HepG2 (cell line): ENCODE data around the gene TADA2A. TPM values are rescaled to one million over a fixed set of nuclear protein-coding genes. Genes with fewer than 3 reads are reported as not detected.

Source experiments
- BRD4 ChIP-seq: sonication (generic); formaldehyde crosslinking; IDR thresholded peaks from 2 replicates; pipeline ENCODE4 v1.4.0; 2020; ENCODE audit warnings: missing genetic modification reagents
- CBFB ChIP-seq: sonication (generic); formaldehyde crosslinking; IDR thresholded peaks from 2 replicates; pipeline ENCODE4 v1.4.0; 2020; ENCODE audit warnings: missing genetic modification reagents
- CBX2 ChIP-seq, 2 experiments: fragments of 200-600 bp in 1 of 2; sonication (generic); formaldehyde crosslinking in 1 of 2; IDR thresholded peaks; 2 replicates each; pipeline versions ENCODE4 v1.7.0 to v1.8.1; 2018 to 2022; ENCODE audit warnings: low read depth in 2 of 2, low read length in 1 of 2, mild to moderate bottlenecking in 1 of 2, missing genetic modification reagents in 1 of 2
- FOSL1 ChIP-seq: sonication (generic); formaldehyde crosslinking; IDR thresholded peaks from 2 replicates; pipeline ENCODE4 v1.9.0; 2021; ENCODE audit warnings: missing genetic modification reagents, borderline replicate concordance
- FOXO1 ChIP-seq: sonication (generic); formaldehyde crosslinking; IDR thresholded peaks from 2 replicates; pipeline ENCODE4 v1.4.0; 2020; ENCODE audit warnings: missing genetic modification reagents
- HMG20B ChIP-seq: conservative IDR thresholded peaks from 2 replicates; pipeline ENCODE4 v1.6.1; 2016; ENCODE audit warnings: missing genetic modification reagents, missing compliant biosample characterization
- KAT8 ChIP-seq: IDR thresholded peaks from 2 replicates; pipeline ENCODE4 v1.6.1; 2016; ENCODE audit warnings: missing genetic modification reagents, missing compliant biosample characterization
- MTF2 ChIP-seq: sonication (generic); formaldehyde crosslinking; IDR thresholded peaks from 2 replicates; pipeline ENCODE4 v1.5.0; 2020; ENCODE audit warnings: missing genetic modification reagents, borderline replicate concordance
- NFE2 ChIP-seq: sonication (generic); formaldehyde crosslinking; IDR thresholded peaks from 2 replicates; pipeline ENCODE4 v1.4.0; 2020; ENCODE audit warnings: missing genetic modification reagents
- SMAD9 ChIP-seq: sonication (generic); formaldehyde crosslinking; IDR thresholded peaks from 2 replicates; pipeline ENCODE4 v1.5.1; 2020; ENCODE audit warnings: mild to moderate bottlenecking, missing genetic modification reagents
- SNAI1 ChIP-seq: sonication (generic); formaldehyde crosslinking; IDR thresholded peaks from 2 replicates; pipeline ENCODE4 v1.5.0; 2020; ENCODE audit warnings: mild to moderate bottlenecking, missing genetic modification reagents, borderline replicate concordance
- ZBTB42 ChIP-seq: sonication (generic); formaldehyde crosslinking; IDR thresholded peaks from 2 replicates; pipeline ENCODE4 v1.5.0; 2020; ENCODE audit warnings: mild to moderate bottlenecking, missing genetic modification reagents
- ZNF343 ChIP-seq: sonication (generic); formaldehyde crosslinking; IDR thresholded peaks from 2 replicates; pipeline ENCODE4 v1.4.0; 2020; ENCODE audit warnings: mild to moderate bottlenecking, missing genetic modification reagents
- ZNF772 ChIP-seq: sonication (generic); formaldehyde crosslinking; IDR thresholded peaks from 2 replicates; pipeline ENCODE4 v1.5.0; 2020; ENCODE audit warnings: mild to moderate bottlenecking, missing genetic modification reagents
- polyA plus RNA-seq, 8 experiments: library from polyadenylated mRNA; depleted of rRNA in 3 of 8; stranded (reverse) in 7 of 8; unstranded in 1 of 8; fragments of >200 nt; fragmentation: Illumina TruSeq in 4 of 8; extraction: Trizol in 4 of 8; gene quantifications; 2 replicates each; pipeline versions ENCODE4 v1.2.1 to v1.2.3, GENCODE V29; 2011 to 2016; ENCODE audit warnings: low read depth in 4 of 8, missing spikeins in 1 of 8, mixed read lengths in 1 of 8; ENCODE audit not compliant: insufficient read depth in 1 of 8
- total RNA-seq, 5 experiments: library from RNA; depleted of rRNA; stranded (reverse); fragments of >200 nt; fragmentation: Illumina TruSeq; extraction: Trizol; gene quantifications; 2 replicates each; pipeline ENCODE4 v1.2.3, GENCODE V29; 2016; ENCODE audit warnings: low read depth in 1 of 5
- TF ChIP-seq, protein P1 (sequence below): sonication (generic); formaldehyde crosslinking; IDR thresholded peaks from 2 replicates; pipeline ENCODE4 v1.5.1; 2020; ENCODE audit warnings: mild to moderate bottlenecking, missing genetic modification reagents, moderate library complexity
- TF ChIP-seq, protein P2 (sequence below): sonication (generic); formaldehyde crosslinking; IDR thresholded peaks from 2 replicates; pipeline ENCODE4 v1.5.0; 2020; ENCODE audit warnings: missing genetic modification reagents
- TF ChIP-seq, protein P3 (sequence below): sonication (generic); formaldehyde crosslinking; IDR thresholded peaks from 2 replicates; pipeline ENCODE4 v1.4.0; 2020; ENCODE audit warnings: low read depth, mild to moderate bottlenecking, missing genetic modification reagents
- TF ChIP-seq, protein P4 (sequence below): sonication (generic); formaldehyde crosslinking; IDR thresholded peaks from 2 replicates; pipeline ENCODE4 v1.4.0; 2020; ENCODE audit warnings: missing genetic modification reagents
- TF ChIP-seq, protein P5 (sequence below): IDR thresholded peaks from 2 replicates; pipeline ENCODE4 v1.6.1; 2016; ENCODE audit warnings: missing compliant biosample characterization, missing genetic modification reagents, borderline replicate concordance
- TF ChIP-seq, protein P6 (sequence below): sonication (generic); formaldehyde crosslinking; IDR thresholded peaks from 2 replicates; pipeline ENCODE4 v1.9.0; 2021; ENCODE audit warnings: missing genetic modification reagents, mild to moderate bottlenecking, borderline replicate concordance

Gene TADA2A
- total and polyA plus RNA-seq, 2 of the 13 experiments (the other 11 are each of a cell fraction or from before 2014, with no cell fraction given), result 8.0 to 14.0 TPM

DNA sequence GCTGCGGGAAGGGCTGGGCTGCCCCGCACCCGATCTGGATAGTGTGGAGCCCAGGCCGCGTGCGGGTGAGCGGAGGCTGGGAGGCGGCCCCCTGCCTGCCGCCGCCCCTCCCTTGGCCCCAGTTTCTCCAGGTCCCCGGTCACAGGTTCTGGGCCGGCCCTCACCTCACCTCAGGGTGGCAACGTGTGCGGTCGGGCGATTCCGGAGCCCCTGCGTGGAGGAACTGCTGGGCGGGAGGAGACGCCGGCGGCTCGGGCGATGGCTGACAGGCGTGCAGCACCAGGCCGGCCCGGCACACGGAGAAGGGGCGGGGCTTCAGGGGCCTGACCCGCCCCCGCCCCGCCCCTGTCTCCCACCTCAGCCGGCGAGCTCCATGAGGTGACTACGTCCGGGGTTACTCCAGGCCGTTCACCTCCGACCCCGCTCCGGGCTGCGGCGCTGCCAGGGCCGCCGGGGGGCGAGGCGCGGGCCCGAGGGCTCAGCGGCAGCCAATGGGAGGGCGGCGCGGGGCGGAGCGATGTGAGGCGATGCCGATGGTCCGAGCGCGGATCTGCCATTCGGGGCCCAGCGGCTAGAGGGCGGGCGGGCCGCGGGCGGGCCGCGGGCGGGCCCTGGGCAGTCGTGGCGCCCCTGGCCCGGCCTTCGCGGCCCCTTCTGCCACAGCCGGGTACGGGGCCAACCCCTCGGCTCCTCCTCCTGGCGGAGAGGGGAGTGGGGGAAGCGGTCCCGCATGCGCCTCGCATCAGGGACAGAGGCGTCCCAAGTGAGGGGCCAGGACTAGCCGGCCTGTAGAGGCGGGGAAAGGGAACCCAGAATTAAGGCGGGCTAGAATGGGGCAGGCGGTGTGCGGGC, 47.6 kb upstream of the TADA2A start (continued):
- TF ChIP-seq, protein P1, sequence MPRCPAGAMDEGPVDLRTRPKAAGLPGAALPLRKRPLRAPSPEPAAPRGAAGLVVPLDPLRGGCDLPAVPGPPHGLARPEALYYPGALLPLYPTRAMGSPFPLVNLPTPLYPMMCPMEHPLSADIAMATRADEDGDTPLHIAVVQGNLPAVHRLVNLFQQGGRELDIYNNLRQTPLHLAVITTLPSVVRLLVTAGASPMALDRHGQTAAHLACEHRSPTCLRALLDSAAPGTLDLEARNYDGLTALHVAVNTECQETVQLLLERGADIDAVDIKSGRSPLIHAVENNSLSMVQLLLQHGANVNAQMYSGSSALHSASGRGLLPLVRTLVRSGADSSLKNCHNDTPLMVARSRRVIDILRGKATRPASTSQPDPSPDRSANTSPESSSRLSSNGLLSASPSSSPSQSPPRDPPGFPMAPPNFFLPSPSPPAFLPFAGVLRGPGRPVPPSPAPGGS, result no peak; the same call in 1 of the 2 replicates
- TF ChIP-seq HMG20B (CRISPR knock-in tag) (no peak), NFE2 (no peak), ZNF343 (CRISPR knock-in tag) (no peak; the same call in 1 of the 2 replicates), KAT8 (CRISPR knock-in tag) (0 out of 2 replicates have a peak, but pooled peaks have one; percentile 31), CBX2 (IDR thresholded peaks at IDR 0.05; ENCODE audit: low read depth, low read length) (no peak), CBX2 (CRISPR knock-in tag; IDR thresholded peaks at IDR 0.05; ENCODE audit: low read depth) (no peak), ZBTB42 (CRISPR knock-in tag) (no peak; the same call in 1 of the 2 replicates), SNAI1 (CRISPR knock-in tag) (peak; percentile 91; the same call in 1 of the 2 replicates), FOSL1 (CRISPR knock-in tag) (no peak), CBFB (CRISPR knock-in tag) (peak; percentile 33; the same call in 1 of the 2 replicates), MTF2 (CRISPR knock-in tag) (no peak), SMAD9 (CRISPR knock-in tag) (no peak), ZNF772 (CRISPR knock-in tag) (peak; percentile 76), FOXO1 (CRISPR knock-in tag) (0 out of 2 replicates have a peak, but pooled peaks have one; percentile 8), BRD4 (CRISPR knock-in tag) (peak; percentile 70; the same call in 1 of the 2 replicates)
- TF ChIP-seq, protein P2, sequence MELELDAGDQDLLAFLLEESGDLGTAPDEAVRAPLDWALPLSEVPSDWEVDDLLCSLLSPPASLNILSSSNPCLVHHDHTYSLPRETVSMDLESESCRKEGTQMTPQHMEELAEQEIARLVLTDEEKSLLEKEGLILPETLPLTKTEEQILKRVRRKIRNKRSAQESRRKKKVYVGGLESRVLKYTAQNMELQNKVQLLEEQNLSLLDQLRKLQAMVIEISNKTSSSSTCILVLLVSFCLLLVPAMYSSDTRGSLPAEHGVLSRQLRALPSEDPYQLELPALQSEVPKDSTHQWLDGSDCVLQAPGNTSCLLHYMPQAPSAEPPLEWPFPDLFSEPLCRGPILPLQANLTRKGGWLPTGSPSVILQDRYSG (CRISPR knock-in tag), result 0 out of 2 replicates have a peak, but pooled peaks have one; percentile 25
- TF ChIP-seq, protein P3, sequence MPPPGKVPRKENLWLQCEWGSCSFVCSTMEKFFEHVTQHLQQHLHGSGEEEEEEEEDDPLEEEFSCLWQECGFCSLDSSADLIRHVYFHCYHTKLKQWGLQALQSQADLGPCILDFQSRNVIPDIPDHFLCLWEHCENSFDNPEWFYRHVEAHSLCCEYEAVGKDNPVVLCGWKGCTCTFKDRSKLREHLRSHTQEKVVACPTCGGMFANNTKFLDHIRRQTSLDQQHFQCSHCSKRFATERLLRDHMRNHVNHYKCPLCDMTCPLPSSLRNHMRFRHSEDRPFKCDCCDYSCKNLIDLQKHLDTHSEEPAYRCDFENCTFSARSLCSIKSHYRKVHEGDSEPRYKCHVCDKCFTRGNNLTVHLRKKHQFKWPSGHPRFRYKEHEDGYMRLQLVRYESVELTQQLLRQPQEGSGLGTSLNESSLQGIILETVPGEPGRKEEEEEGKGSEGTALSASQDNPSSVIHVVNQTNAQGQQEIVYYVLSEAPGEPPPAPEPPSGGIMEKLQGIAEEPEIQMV (CRISPR knock-in tag), result peak; percentile 47; the same call in 1 of the 2 replicates
- TF ChIP-seq, protein P4, sequence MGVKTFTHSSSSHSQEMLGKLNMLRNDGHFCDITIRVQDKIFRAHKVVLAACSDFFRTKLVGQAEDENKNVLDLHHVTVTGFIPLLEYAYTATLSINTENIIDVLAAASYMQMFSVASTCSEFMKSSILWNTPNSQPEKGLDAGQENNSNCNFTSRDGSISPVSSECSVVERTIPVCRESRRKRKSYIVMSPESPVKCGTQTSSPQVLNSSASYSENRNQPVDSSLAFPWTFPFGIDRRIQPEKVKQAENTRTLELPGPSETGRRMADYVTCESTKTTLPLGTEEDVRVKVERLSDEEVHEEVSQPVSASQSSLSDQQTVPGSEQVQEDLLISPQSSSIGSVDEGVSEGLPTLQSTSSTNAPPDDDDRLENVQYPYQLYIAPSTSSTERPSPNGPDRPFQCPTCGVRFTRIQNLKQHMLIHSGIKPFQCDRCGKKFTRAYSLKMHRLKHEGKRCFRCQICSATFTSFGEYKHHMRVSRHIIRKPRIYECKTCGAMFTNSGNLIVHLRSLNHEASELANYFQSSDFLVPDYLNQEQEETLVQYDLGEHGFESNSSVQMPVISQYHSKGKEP (CRISPR knock-in tag), result 0 out of 2 replicates have a peak, but pooled peaks have one; percentile 42
- TF ChIP-seq, protein P5, sequence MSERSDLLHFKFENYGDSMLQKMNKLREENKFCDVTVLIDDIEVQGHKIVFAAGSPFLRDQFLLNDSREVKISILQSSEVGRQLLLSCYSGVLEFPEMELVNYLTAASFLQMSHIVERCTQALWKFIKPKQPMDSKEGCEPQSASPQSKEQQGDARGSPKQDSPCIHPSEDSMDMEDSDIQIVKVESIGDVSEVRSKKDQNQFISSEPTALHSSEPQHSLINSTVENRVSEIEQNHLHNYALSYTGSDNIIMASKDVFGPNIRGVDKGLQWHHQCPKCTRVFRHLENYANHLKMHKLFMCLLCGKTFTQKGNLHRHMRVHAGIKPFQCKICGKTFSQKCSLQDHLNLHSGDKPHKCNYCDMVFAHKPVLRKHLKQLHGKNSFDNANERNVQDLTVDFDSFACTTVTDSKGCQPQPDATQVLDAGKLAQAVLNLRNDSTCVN (CRISPR knock-in tag), result peak; percentile 41; the same call in 1 of the 2 replicates
- TF ChIP-seq, protein P6, sequence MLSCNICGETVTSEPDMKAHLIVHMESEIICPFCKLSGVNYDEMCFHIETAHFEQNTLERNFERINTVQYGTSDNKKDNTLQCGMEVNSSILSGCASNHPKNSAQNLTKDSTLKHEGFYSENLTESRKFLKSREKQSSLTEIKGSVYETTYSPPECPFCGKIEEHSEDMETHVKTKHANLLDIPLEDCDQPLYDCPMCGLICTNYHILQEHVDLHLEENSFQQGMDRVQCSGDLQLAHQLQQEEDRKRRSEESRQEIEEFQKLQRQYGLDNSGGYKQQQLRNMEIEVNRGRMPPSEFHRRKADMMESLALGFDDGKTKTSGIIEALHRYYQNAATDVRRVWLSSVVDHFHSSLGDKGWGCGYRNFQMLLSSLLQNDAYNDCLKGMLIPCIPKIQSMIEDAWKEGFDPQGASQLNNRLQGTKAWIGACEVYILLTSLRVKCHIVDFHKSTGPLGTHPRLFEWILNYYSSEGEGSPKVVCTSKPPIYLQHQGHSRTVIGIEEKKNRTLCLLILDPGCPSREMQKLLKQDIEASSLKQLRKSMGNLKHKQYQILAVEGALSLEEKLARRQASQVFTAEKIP (CRISPR knock-in tag), result no peak
